M059J (cell line): Measurements from ENCODE around the gene SHROOM3. TPM values are rescaled to one million over a fixed set of nuclear protein-coding genes. Genes with fewer than 3 reads are reported as not detected.

Experiments used
- DNase-seq: peaks from one replicate; pipeline ENCODE4 v3.0.0-alpha.2; 2012; ENCODE audit warnings: low read depth
- total RNA-seq: library from RNA; depleted of rRNA; stranded (reverse); fragments of >200 nt; shearing (Covaris generic); gene quantifications from 2 replicates; pipeline ENCODE4 v1.2.3, GENCODE V29; 2014

SHROOM3 gene
- total RNA-seq, 1 experiment from 2014 or later, result 15.7 TPM

- DNase-seq, result peak; percentile 61
These were observed 105.0 kb downstream of the SHROOM3 start for GRCh38 chr4:76539979-76540378.

DNA sequence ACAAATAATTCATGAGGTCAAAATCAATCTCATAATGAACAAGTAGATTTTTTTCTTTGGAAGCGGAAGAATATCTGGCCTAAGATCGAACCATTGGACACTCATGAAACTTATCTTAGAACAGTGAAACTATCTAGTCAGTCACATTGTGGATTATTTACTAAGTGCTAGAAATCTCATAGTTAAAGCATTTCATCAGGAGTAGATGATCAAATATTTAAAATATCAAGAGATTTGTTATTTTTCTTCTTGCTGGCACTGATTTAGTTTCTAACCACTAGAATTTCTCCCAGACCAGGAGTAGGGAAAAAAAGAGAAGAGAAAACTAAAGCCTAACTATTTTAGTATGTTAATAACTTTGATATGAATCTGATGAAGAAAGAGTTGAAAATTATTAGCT is 105.5 kb downstream of the SHROOM3 start:
- DNase-seq, result no peak

GRCh38 chr4:76543378-76543777 is 108.3 kb downstream of the SHROOM3 start:
- DNase-seq, result no peak

GRCh38 chr4:76544725-76545124 is 109.7 kb downstream of the SHROOM3 start:
- no peak for DNase-seq

DNA sequence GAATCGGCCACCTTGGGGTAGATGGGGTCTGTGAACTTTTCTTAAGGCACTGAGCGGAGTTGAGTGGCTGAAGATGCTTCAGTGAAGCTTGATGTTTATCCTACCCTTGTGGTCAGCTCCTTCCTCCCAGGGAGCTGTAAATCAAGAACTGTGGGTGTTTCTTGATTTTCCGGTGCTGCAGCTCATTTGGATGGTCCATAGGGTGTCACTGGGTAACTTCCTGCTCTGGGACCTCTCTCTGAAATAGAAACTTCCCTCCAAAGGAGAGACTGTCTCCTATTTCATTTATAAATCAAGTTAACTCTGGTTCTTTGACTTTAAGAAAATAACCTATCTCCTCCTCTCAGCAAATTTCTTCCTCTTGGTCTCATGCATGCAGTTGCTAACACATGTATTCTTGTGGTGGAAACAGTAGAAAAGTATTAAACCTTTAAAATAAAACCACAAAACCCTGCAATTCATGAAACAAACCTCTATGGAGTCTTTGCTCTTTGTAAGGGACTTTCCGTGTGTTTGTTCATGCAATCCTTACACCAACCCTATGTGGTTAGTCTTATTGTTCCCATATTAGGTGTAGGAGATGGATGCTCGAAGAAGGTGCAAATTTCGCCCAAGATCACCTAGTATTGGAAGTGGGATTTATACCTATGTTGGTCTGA is 110.3 kb downstream of the SHROOM3 start:
- DNase-seq, result peak; percentile 80

- DNase-seq, result peak; percentile 75
These were observed 111.3 kb downstream of the SHROOM3 start for GRCh38 chr4:76546327-76546726.

DNA sequence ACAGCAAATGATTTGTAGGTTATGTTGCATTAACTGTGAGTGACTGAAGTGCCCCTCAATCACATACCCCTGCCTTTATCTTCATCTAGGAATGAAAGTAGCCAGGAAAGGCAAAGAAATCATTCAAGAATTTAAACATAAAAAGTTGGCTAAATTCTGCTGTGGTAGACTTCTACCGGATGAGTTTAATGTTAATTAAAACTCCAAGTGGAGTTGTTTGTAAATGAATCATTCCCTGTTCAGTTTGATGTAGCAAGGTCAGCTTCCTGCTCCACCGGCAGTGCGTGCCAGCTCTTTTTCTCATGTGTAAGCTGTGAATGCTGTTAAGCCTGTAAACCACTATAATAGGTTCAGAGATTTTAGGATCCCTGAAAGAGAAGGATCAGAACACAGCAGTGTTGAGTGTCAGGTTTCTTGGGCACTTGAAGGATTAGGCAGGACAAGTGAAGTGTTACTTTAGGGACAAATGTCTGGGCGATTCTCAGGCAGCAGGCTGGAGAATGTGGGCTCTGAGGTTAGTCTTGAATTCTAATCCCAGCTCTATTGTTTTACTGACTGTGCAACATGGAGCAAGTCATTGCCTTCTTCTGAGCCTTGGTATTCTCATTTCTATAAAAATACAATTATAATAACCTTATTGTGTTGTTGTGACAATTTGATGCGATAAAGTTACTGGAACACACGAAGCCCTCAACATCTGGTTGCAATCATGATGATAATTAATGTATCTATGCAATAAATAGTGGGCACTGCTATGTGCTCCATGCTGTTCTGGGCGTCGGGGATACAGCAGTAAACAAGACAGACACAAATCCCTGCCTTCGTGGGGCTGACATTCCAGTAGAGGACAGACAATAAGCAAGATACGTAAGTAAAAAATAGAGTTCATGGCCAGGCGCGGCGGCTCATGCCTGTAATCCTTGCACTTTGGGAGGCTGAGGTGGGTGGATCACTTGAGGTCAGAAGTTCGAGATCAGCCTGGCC is 112.0 kb downstream of the SHROOM3 start:
- DNase-seq, result peak; percentile 88

DNA sequence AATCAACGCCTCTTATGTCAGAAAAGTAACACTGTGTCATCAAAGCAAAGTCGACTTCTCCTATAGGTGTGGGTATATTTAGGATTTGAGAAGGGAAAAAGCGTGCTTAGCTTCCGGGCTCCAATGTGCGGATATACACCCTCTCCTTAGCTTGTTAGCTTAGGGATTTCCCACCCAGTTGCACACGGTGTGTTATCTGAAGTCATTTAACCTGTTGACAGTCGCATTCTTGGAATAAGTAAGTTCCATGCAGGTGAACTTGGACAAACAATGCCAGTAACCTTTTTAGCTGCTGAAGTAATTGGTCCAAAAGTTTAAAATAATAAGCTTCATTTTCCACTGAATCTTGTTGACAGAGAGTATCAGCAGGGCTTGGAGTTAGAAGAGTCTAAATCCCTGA is 113.7 kb downstream of the SHROOM3 start:
- DNase-seq, result no peak

GRCh38 chr4:76549765-76550164 is 114.7 kb downstream of the SHROOM3 start:
- no peak for DNase-seq

DNA sequence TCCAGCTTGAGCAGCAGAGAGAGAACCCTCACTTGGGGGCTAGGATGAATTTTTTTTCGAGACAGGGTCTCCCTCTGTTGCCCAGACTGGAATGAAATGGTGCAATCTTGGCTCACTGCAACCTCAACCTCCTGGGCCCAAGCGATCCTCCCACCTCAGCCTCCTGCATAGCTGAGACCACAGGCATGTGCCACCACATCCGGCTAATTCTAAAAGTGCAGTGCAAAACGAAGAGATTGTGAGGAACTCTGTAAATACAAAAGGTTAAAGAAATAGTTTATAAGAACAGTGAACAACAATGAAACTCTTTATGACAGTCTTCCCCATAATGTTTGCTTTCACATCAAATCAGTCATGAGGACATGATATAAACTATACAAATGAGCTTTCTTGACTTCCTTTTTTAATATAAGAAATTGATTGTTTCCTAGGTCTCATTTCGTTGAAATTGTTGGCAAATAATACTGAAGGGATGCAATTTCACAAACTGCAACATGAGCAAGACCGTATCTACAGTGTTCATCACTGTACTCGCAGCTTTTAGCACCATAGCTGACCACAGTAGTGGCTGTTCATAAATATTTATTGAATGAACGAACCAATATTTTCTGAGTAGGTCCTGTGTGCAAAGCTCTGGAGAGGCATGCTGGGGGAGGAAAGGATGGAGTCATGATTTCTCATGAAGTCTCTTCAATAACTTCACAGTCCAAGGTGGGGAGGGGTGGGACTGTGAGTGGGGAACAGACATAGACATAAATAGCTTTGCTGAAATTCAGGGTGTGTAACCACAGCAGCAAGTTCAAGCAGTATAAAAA is 116.1 kb downstream of the SHROOM3 start:
- peak; percentile 79 for DNase-seq

- no peak for DNase-seq
These were observed 119.6 kb downstream of the SHROOM3 start for GRCh38 chr4:76554630-76555029.

GRCh38 chr4:76556452-76556851 is 121.4 kb downstream of the SHROOM3 start:
- no peak for DNase-seq

DNA sequence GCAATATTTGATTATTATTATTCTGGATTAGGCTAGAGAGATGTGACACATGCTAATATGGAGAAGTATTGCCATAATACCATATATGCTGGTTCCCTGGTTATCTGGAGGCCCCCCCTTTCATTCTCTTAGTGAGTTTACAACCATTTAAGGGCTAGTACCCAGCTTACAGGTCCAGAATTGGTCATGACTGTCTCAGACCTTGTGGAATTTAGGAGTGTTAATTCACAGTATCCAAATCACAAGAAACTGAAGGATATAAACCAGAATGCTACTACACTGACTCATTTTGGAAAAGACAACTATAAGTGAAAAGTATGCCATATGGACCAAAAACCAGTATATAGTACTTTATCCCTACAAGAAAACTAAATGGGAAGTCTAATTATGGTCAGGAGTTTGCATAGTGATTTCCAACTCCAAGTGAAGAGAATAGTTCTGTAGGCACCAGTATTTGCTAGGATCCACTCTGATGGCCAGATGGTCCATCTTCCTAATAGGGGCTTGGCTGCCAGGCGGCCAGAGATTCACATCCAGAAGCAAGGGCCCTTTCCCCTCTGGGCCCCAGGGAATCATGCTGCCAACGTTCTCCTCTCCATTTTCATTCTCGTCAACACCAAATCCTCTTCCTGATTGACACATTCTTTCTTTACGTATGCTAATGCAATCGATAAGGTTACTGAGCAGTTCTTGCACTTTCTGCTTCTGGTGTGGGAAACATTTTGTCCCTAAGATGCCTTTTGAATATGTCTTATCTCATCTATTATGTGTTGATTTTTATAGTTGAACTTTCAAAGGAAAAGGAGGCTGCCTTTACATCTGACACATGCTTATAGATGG is 123.6 kb downstream of the SHROOM3 start:
- DNase-seq, result no peak

DNA sequence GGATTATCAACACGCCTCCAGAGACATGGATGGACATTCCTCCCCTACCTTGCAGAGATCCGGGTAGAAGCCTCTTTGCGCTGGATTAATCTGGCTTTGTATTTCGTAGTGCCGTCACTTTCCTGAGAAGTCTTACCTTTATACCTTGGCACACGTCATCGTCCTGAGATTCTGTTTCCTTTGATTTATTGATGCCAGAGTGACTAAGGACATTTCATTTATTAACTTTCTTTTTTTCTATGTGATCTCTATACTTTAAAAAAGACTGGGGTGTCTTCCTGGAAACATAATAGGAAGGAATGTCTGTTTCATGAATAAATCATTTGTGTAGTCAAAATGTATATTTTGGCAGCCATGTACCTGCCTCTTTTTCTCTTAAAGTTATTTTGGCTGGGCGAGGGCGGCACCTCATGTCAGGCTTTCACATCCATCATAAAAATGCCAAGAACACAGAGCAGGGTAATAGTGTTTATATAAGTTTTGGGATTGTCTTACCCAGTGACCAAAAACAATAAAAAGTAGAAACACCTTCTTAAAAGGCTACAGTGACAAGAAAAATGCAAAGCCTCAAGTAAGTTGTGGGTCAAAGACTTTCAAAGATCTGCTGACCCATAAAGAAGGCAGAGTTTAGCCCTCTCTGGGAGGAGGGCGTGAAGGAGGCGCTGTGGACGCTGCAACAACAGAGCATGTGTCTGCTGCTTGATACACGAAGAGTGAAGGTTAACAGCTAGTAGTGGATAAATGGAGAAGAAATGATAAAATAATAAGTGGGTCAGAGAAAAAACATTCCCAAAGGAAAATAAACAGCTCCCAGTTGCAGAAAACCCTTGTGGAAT is 124.4 kb downstream of the SHROOM3 start:
- no peak for DNase-seq

GRCh38 chr4:76562161-76562560 is 127.1 kb downstream of the SHROOM3 start:
- DNase-seq, result peak; percentile 87

- no peak for DNase-seq
These were observed 127.9 kb downstream of the SHROOM3 start for GRCh38 chr4:76562836-76563453.

DNA sequence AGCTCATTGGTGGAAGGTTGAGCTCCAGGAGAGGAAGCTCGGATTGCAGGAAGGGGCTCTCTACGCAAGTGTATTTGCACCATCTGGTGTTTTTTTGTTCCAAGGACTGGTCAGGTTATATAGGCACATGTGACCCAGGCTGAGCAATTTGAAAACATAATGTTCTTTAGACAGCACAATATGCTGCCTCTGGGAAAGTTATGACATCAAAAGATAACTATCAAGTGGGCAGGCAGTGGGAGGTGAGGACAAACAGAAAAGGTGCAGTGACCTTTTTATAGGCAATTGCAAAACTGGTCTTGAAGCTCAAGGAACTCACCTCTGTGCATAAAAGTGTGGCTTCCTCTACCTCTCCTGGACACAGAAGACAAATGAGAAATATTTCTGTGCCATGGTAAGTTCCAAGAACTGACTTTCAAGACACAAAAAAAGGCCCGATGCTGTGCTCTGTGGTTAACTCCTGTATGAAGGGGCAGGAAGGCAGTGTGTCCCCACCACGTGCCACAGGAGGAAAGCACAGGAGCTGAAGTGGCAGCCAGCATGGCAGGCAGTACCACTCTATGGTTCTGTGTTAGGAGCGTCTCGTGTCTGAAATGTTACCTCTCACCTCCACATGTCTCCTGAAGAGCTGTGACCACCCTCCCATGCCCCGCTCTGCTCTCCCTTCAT is 128.6 kb downstream of the SHROOM3 start:
- DNase-seq, result no peak

GRCh38 chr4:76564123-76564915 is 129.3 kb downstream of the SHROOM3 start:
- DNase-seq, result peak; percentile 62
